ENCODE results near the gene MROH2B.

DNA sequence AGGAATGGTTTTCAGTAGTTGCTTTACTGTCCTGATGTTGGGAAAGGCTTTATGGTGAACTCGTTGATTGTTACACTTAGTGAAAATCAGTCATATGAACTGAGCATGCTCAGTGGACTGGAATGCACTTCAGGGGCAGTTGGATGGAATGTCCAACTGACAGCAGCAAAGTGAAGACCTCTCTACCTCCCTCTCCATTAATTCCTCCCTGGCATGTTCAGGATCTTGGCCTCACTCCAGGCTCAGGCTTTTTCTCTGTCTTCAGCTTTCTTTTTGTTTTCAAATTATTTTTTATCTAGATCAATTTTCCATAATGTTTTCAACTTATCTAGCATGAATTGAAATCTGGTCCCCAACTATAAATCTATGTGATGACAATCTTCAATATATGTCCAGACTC lies at the start of gene MROH2B:
- TF ChIP-seq POLR2AphosphoS5 (IDR thresholded peaks at IDR 0.05; ENCODE audit: borderline replicate concordance, low read depth, low read length) (no peak), EZH2 (IDR thresholded peaks at IDR 0.05) (no peak)
